WTC11 (cell line): ENCODE measurements around the gene CPNE4. TPM values are rescaled to one million over a fixed set of nuclear protein-coding genes. Genes with fewer than 3 reads are reported as not detected.

Experiments
- ATAC-seq: fragments of 200-7000 bp; cut with Tn5 transposase; 2 replicates; pipeline ENCODE4 v1.10.0; 2021; ENCODE audit warnings: mild to moderate bottlenecking, moderate library complexity
- CTCF ChIA-PET: fragments of 300-600 bp; sonication (Branson Sonifier 250); formaldehyde crosslinking; loops from one replicate; lab custom pipeline; 2021; ENCODE audit warnings: antibody characterized with exemption; lab: Charles Lee
- POLR2A ChIA-PET: fragments of 350-600 bp; sonication (Branson Sonifier 250); formaldehyde crosslinking; loops from one replicate; lab custom pipeline; 2021; ENCODE audit warnings: antibody characterized with exemption; lab: Charles Lee
- DNase-seq: peaks from one replicate; pipeline ENCODE4 v3.0.0; 2021; ENCODE audit warnings: low spot score
- H3K27ac Mint-ChIP-seq: 2 replicates; pipeline ENCODE4 v1.8.0; 2021; ENCODE audit warnings: mixed read lengths
- H3K27me3 Mint-ChIP-seq: 2 replicates; pipeline ENCODE4 v1.8.0; 2021; ENCODE audit warnings: low read depth, mild to moderate bottlenecking, moderate library complexity, mixed read lengths
- H3K36me3 Mint-ChIP-seq: 2 replicates; pipeline ENCODE4 v1.8.0; 2021; ENCODE audit warnings: mixed read lengths
- H3K4me1 Mint-ChIP-seq: 2 replicates; pipeline ENCODE4 v1.8.0; 2022; ENCODE audit warnings: mixed read lengths
- H3K4me3 Mint-ChIP-seq: 2 replicates; pipeline ENCODE4 v1.8.0; 2021; ENCODE audit warnings: mild to moderate bottlenecking, moderate library complexity, mixed read lengths
- H3K9me3 Mint-ChIP-seq: 2 replicates; pipeline ENCODE4 v1.8.0; 2021; ENCODE audit warnings: mixed read lengths
- GABPB1 ChIP-seq: sonication (generic); formaldehyde crosslinking; IDR thresholded peaks from 2 replicates; pipeline ENCODE4 v1.8.1; 2023; ENCODE audit warnings: mild to moderate bottlenecking, missing genetic modification reagents
- IRF2 ChIP-seq: sonication (generic); formaldehyde crosslinking; IDR thresholded peaks from 2 replicates; pipeline ENCODE4 v1.8.0; 2022; ENCODE audit warnings: low read depth, missing genetic modification reagents, borderline replicate concordance
- NR2C2 ChIP-seq: sonication (generic); formaldehyde crosslinking; IDR thresholded peaks from 2 replicates; pipeline ENCODE4 v1.8.0; 2022; ENCODE audit warnings: mild to moderate bottlenecking, missing genetic modification reagents
- OVOL2 ChIP-seq: fragments of 250-450 bp; sonication (Bioruptor Pico); IDR thresholded peaks from 2 replicates; pipeline ENCODE4 v1.9.0; 2021; ENCODE audit warnings: mild to moderate bottlenecking, borderline replicate concordance
- TEAD1 ChIP-seq: sonication (generic); formaldehyde crosslinking; IDR thresholded peaks from 2 replicates; pipeline ENCODE4 v1.8.0; 2022; ENCODE audit warnings: mild to moderate bottlenecking, missing genetic modification reagents
- ZNF219 ChIP-seq: sonication (generic); formaldehyde crosslinking; IDR thresholded peaks from 2 replicates; pipeline ENCODE4 v1.8.0; 2023; ENCODE audit warnings: missing genetic modification reagents, mild to moderate bottlenecking, borderline replicate concordance
- ZNF396 ChIP-seq: fragments of 250-450 bp; sonication (Bioruptor Pico); IDR thresholded peaks from 2 replicates; pipeline ENCODE4 v1.8.0; 2021; ENCODE audit warnings: mild to moderate bottlenecking, moderate library complexity, borderline replicate concordance
- total RNA-seq: library from RNA; stranded (reverse); gene quantifications from 3 replicates; pipeline ENCODE4 v1.2.3, GENCODE V29; 2021
- TF ChIP-seq, protein P1 (sequence below): fragments of 250-450 bp; sonication (Bioruptor Pico); conservative IDR thresholded peaks from 2 replicates; pipeline ENCODE4 v1.9.0; 2021; ENCODE audit warnings: mild to moderate bottlenecking
- TF ChIP-seq, protein P2 (sequence below): sonication (generic); formaldehyde crosslinking; IDR thresholded peaks from 2 replicates; pipeline ENCODE4 v1.8.0; 2022; ENCODE audit warnings: mild to moderate bottlenecking, missing genetic modification reagents
- TF ChIP-seq, protein P3 (sequence below): fragments of 250-450 bp; sonication (Bioruptor Pico); IDR thresholded peaks from 2 replicates; pipeline ENCODE4 v2.1.2; 2022; ENCODE audit warnings: mild to moderate bottlenecking, moderate library complexity
- TF ChIP-seq, protein P4 (sequence below): sonication (generic); formaldehyde crosslinking; IDR thresholded peaks from 2 replicates; pipeline ENCODE4 v1.8.1; 2022; ENCODE audit warnings: mild to moderate bottlenecking, moderate library complexity, missing genetic modification reagents
- TF ChIP-seq, protein P5 (sequence below): sonication (generic); formaldehyde crosslinking; IDR thresholded peaks from 2 replicates; pipeline ENCODE4 v1.8.1; 2023; ENCODE audit warnings: mild to moderate bottlenecking, missing genetic modification reagents, borderline replicate concordance
- TF ChIP-seq, protein P6 (sequence below): sonication (generic); formaldehyde crosslinking; IDR thresholded peaks from 2 replicates; pipeline ENCODE4 v1.8.0; 2022; ENCODE audit warnings: missing genetic modification reagents

Gene CPNE4
- total RNA-seq, 1 experiment from 2014 or later: 2.4 TPM

DNA sequence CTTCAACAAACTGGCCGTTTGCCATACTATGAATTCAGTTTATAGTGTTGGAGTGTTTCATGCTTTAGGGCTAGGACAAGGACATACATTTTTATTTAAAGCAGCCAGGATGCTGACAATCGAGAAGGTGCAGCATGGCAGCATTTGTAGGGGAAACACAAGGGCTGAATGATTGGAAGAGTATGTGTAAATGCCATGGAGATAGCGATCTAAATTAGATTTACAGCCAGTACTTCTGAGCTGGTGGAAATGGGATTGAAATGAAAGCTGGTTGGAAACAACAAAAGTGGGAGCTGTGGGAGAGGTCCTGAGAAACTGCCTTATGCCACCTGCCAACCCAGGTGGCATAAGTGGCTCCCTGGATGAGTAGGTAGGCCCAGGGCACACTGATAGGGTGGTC is 322.2 kb downstream of the CPNE4 start:
- ChIA-PET POLR2A (no interaction called here), CTCF (no interaction called here)
- TF ChIP-seq, protein P1, sequence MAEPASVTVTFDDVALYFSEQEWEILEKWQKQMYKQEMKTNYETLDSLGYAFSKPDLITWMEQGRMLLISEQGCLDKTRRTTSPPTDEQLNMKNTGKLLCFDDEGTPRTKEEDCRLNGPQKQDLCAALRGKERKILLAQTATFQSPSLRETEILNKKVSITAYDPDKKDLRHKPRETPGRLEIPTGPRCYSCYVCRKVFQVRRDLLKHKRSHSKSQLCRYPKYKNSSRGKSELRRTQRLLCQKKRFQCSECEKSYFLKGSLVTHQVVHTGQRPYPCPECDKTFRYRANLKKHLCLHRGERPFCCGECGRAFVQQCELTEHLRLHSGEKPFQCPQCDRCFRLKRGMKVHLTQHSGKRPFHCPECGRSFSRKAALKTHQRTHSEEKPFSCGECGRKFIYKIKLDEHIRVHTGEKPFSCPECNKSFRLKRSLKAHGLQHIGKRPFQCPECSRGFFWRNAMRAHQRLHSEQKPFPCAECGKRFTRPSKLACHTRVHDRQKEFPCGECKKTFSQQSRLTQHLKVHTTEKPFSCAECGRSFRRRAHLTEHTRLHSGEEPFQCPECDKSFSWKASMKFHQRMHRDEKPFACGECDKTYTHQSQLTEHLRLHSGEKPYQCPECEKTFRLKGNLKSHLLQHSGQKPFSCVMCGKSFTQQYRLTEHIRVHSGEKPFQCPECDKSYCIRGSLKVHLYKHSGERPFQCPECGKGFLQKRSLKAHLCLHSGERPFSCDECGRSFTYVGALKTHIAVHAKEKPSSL: no peak
- no peak for TF ChIP-seq ZNF219
- TF ChIP-seq ZNF396 (CRISPR knock-in tag): no peak
- TF ChIP-seq, protein P2, sequence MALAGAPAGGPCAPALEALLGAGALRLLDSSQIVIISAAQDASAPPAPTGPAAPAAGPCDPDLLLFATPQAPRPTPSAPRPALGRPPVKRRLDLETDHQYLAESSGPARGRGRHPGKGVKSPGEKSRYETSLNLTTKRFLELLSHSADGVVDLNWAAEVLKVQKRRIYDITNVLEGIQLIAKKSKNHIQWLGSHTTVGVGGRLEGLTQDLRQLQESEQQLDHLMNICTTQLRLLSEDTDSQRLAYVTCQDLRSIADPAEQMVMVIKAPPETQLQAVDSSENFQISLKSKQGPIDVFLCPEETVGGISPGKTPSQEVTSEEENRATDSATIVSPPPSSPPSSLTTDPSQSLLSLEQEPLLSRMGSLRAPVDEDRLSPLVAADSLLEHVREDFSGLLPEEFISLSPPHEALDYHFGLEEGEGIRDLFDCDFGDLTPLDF (CRISPR knock-in tag): no peak
- no peak for TF ChIP-seq NR2C2 (CRISPR knock-in tag)
- no peak for TF ChIP-seq IRF2
- TF ChIP-seq, protein P3, sequence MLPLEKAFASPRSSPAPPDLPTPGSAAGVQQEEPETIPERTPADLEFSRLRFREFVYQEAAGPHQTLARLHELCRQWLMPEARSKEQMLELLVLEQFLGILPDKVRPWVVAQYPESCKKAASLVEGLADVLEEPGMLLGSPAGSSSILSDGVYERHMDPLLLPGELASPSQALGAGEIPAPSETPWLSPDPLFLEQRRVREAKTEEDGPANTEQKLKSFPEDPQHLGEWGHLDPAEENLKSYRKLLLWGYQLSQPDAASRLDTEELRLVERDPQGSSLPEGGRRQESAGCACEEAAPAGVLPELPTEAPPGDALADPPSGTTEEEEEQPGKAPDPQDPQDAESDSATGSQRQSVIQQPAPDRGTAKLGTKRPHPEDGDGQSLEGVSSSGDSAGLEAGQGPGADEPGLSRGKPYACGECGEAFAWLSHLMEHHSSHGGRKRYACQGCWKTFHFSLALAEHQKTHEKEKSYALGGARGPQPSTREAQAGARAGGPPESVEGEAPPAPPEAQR: no peak
- TF ChIP-seq, protein P4, sequence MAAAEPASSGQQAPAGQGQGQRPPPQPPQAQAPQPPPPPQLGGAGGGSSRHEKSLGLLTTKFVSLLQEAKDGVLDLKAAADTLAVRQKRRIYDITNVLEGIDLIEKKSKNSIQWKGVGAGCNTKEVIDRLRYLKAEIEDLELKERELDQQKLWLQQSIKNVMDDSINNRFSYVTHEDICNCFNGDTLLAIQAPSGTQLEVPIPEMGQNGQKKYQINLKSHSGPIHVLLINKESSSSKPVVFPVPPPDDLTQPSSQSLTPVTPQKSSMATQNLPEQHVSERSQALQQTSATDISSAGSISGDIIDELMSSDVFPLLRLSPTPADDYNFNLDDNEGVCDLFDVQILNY (CRISPR knock-in tag): no peak
- Mint-ChIP-seq H3K36me3 (no peaks in the 10 kb centered on the region), H3K9me3 (peaks cover 16% of the 10 kb centered on the region), H3K4me1 (peaks cover 41% of the 10 kb centered on the region), H3K27me3 (no peaks in the 10 kb centered on the region), H3K27ac (peak overlapping the region; percentile 53; the same call in 1 of the 2 replicates), H3K4me3 (no peak overlapping the region)
- ATAC-seq (no peak), DNase-seq (no peak)

DNA sequence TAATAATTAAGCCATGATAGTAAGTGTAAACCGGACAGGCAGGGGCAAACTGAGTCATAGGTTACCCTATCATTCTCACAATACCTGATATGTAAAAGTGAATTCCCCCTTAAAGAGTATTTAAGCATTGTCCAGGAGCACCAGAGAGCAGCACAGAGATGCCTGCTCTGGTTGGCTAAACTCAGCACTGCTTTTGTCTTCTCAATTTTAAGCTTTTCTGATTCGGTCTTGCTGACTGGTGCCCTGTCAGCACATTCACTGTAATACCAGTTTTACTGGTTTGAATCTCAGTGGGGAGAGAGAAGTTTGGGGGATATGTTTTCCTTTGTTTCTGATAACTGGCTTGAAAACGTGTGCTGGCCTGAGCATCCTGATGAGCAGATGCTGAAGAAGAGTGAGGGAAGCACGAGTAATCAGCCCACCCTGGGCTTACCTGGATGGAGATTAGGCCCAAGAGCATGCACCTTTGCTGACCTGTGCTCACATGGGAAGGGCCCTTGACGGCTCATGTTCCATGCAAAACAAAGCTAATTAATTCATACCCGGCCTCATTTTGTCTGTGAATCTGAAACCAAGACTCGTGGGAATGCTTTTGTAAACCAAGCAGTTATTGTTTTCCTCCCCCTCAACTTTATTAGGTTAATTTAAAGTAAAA is 323.6 kb downstream of the CPNE4 start:
- peak overlapping the region; percentile 15; the same call in 1 of the 2 replicates for H3K27ac Mint-ChIP-seq
- DNase-seq (no peak), ATAC-seq (peak; percentile 87)
- POLR2A ChIA-PET: no interaction called here
- no peak overlapping the region for H3K4me3 Mint-ChIP-seq
- TF ChIP-seq OVOL2 (CRISPR knock-in tag) (no peak), TEAD1 (CRISPR knock-in tag) (peak; percentile 19; the same call in 1 of the 2 replicates), GABPB1 (CRISPR knock-in tag) (no peak)
- TF ChIP-seq, protein P5, sequence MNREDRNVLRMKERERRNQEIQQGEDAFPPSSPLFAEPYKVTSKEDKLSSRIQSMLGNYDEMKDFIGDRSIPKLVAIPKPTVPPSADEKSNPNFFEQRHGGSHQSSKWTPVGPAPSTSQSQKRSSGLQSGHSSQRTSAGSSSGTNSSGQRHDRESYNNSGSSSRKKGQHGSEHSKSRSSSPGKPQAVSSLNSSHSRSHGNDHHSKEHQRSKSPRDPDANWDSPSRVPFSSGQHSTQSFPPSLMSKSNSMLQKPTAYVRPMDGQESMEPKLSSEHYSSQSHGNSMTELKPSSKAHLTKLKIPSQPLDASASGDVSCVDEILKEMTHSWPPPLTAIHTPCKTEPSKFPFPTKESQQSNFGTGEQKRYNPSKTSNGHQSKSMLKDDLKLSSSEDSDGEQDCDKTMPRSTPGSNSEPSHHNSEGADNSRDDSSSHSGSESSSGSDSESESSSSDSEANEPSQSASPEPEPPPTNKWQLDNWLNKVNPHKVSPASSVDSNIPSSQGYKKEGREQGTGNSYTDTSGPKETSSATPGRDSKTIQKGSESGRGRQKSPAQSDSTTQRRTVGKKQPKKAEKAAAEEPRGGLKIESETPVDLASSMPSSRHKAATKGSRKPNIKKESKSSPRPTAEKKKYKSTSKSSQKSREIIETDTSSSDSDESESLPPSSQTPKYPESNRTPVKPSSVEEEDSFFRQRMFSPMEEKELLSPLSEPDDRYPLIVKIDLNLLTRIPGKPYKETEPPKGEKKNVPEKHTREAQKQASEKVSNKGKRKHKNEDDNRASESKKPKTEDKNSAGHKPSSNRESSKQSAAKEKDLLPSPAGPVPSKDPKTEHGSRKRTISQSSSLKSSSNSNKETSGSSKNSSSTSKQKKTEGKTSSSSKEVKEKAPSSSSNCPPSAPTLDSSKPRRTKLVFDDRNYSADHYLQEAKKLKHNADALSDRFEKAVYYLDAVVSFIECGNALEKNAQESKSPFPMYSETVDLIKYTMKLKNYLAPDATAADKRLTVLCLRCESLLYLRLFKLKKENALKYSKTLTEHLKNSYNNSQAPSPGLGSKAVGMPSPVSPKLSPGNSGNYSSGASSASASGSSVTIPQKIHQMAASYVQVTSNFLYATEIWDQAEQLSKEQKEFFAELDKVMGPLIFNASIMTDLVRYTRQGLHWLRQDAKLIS (CRISPR knock-in tag): no peak
- TF ChIP-seq, protein P6, sequence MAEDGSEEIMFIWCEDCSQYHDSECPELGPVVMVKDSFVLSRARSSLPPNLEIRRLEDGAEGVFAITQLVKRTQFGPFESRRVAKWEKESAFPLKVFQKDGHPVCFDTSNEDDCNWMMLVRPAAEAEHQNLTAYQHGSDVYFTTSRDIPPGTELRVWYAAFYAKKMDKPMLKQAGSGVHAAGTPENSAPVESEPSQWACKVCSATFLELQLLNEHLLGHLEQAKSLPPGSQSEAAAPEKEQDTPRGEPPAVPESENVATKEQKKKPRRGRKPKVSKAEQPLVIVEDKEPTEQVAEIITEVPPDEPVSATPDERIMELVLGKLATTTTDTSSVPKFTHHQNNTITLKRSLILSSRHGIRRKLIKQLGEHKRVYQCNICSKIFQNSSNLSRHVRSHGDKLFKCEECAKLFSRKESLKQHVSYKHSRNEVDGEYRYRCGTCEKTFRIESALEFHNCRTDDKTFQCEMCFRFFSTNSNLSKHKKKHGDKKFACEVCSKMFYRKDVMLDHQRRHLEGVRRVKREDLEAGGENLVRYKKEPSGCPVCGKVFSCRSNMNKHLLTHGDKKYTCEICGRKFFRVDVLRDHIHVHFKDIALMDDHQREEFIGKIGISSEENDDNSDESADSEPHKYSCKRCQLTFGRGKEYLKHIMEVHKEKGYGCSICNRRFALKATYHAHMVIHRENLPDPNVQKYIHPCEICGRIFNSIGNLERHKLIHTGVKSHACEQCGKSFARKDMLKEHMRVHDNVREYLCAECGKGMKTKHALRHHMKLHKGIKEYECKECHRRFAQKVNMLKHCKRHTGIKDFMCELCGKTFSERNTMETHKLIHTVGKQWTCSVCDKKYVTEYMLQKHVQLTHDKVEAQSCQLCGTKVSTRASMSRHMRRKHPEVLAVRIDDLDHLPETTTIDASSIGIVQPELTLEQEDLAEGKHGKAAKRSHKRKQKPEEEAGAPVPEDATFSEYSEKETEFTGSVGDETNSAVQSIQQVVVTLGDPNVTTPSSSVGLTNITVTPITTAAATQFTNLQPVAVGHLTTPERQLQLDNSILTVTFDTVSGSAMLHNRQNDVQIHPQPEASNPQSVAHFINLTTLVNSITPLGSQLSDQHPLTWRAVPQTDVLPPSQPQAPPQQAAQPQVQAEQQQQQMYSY (CRISPR knock-in tag): no peak
- peaks cover 40% of the 10 kb centered on the region for H3K4me1 Mint-ChIP-seq
- H3K9me3 Mint-ChIP-seq: peaks cover 20% of the 10 kb centered on the region
- CTCF ChIA-PET: interaction anchor here (1.0 to 1.4 kb wide), 2 partner anchors 84 to 143 kb away, joined by 4 read pairs; no protein-coding TSS in a partner anchor
- no peaks in the 10 kb centered on the region for H3K36me3 Mint-ChIP-seq
- no peaks in the 10 kb centered on the region for H3K27me3 Mint-ChIP-seq
